Activated CD4-positive, alpha-beta memory T cell treated with anti-CD3 and anti-CD28 coated beads for 36 hours (primary cell): Measurements from ENCODE around the gene LMAN2. TPM values are rescaled to one million over a fixed set of nuclear protein-coding genes. Genes with fewer than 3 reads are reported as not detected.

ENCODE experiments used
- CTCF ChIA-PET: fragments of 350-600 bp; sonication (Branson Sonifier 250); formaldehyde crosslinking; loops from one replicate; lab custom pipeline; 2021; ENCODE audit warnings: antibody characterized with exemption, inconsistent platforms; lab: Charles Lee
- POLR2A ChIA-PET: fragments of 350-600 bp; sonication (Branson Sonifier 250); formaldehyde crosslinking; loops from one replicate; lab custom pipeline; 2021; ENCODE audit warnings: antibody characterized with exemption; lab: Charles Lee
- DNase-seq: peaks from one replicate; pipeline ENCODE4 v3.0.0-alpha.2; 2020
- H3K27ac Mint-ChIP-seq: one replicate; pipeline ENCODE4 v1.8.0; 2021; ENCODE audit warnings: mixed read lengths
- H3K27me3 Mint-ChIP-seq: one replicate; pipeline ENCODE4 v1.8.0; 2021; ENCODE audit warnings: mixed read lengths
- H3K36me3 Mint-ChIP-seq: one replicate; pipeline ENCODE4 v1.8.0; 2021; ENCODE audit warnings: mixed read lengths
- H3K4me1 Mint-ChIP-seq: one replicate; pipeline ENCODE4 v1.8.0; 2021; ENCODE audit warnings: low read depth, mixed read lengths
- H3K4me3 Mint-ChIP-seq: one replicate; pipeline ENCODE4 v1.8.0; 2021; ENCODE audit warnings: mild to moderate bottlenecking, mixed read lengths
- H3K9me3 Mint-ChIP-seq: one replicate; pipeline ENCODE4 v1.8.0; 2021; ENCODE audit warnings: mixed read lengths
- intact Hi-C: fragments of 100-400 bp; cut with micrococcal nuclease; formaldehyde crosslinking; loops from one replicate; pipeline ENCODE4 v1.15.1; 2023
- total RNA-seq, 2 experiments: library from RNA; stranded (reverse); gene quantifications; one replicate each; pipeline ENCODE4 v1.2.3, GENCODE V29; 2021

The LMAN2 gene, protein sequence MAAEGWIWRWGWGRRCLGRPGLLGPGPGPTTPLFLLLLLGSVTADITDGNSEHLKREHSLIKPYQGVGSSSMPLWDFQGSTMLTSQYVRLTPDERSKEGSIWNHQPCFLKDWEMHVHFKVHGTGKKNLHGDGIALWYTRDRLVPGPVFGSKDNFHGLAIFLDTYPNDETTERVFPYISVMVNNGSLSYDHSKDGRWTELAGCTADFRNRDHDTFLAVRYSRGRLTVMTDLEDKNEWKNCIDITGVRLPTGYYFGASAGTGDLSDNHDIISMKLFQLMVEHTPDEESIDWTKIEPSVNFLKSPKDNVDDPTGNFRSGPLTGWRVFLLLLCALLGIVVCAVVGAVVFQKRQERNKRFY
- total RNA-seq, result 100 to 1,000 TPM in 1 of 2 experiments, 10 to 100 TPM in 1; 98.3 to 104 TPM

DNA sequence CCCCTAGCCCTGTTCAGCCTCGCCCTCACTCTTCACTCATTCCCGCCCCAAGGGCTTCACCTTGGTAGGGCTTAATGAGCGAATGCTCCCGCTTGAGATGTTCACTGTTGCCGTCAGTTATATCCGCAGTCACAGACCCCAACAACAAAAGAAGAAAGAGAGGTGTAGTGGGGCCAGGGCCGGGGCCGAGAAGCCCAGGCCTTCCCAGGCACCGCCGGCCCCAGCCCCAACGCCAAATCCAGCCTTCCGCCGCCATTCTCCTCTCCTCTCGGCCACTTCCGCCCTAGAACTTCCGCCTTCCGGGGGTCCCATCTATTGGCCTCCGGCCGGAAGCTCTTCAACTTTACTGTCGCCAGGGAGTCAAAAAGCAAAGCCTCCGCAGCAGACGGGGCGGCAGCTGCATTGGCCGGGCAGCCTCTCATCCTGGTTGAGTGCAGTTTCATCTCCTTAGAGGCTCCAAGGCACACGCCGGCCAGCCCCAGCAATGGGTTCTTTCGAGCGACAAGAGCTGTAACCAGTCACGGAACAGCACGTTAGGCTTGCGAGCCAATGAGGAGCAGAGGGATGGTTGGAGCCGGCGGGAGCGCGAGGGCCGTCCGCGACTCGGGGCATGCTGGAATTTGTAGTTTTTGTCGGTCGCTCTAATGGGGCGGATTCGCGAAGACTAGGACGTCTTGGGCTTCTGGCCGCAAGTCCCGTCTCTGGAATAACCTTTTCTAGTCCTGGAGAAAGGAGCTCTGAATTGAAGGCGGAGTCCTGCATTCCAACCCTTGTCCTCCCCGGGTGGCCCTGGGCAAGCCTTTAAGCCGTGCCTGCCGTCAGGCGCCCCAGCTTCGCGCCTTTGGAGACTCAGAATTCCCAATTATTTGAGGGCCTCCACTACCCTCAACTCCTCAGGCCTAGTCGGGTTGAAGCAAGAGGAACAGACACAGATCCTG lies at the start of gene LMAN2:
Gene LMAN2, minus strand, starts transcription at position 277 of the 938 bp plus-strand sequence. Its CDS starts 21 bp downstream, at position 256.
- Mint-ChIP-seq H3K4me1 (peaks cover 64% of the 10 kb centered on the region), H3K27me3 (no peaks in the 10 kb centered on the region), H3K4me3 (peak within 1 kb of the TSS; percentile 96), H3K36me3 (peaks cover 10% of the 10 kb centered on the region), H3K27ac (peak within 1 kb of the TSS; percentile 99), H3K9me3 (peaks cover 9% of the 10 kb centered on the region)
- CTCF ChIA-PET, result interaction anchor here (0.8 to 5.7 kb wide), 18 partner anchors 8 to 238 kb away, joined by 3 to 33 read pairs (median 4); partner anchors contain the start of genes PRELID1 and RAB24
- intact Hi-C loops, result loop anchor here (2.0 to 5.0 kb wide), 4 partner anchors 36 to 964 kb away; partner anchors contain the start of genes HIGD2A, NOP16 and NSD1
- peak; percentile 95 for DNase-seq
- POLR2A ChIA-PET, result interaction anchor here (0.6 to 2.5 kb wide), 14 partner anchors 9 to 852 kb away, joined by 3 to 12 read pairs (median 6); partner anchors contain the start of genes B4GALT7, GRK6, MXD3 and PDLIM7

DNA sequence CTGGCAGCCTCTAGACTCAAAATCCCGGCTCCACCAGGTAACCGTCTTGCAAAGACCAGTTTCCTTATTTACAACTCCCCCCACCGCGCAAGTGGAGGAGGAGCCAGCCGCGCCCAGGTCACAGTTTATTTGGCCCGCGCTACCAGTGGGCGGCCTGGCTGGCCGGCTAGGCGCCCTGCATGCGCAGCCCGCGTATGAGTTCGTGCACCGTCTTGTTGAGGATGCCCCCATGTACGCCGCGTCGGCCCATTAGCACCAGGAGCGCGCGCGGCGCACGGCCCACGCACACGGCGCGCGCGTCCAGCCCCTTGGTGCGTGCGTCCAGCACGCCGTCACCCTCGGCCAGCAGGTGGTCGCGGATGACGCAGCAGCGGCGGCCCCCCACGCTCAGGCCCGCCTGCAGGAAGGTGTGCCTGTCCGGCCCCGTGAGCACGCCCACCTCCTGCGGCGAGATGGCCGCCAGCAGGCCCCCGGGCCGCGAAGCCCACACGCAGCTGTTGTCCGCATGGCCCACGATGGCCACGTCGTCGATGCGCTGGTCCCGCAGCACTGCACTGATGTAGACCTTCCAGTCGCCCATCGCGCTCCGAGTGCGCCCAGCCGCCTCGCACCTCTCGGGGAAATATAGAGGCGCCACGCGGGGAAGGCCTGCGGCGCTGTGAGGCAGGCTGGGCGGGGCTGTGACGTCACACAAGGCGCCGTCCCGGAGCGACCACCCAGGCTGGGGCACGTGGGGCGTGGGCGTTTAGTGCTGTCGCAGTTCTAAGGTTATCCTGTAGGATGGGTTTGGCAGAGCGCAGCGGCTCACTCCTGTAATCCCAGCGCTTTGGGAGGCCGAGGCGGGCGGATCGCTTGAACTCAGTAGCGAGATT lies 48.8 kb upstream of the LMAN2 start, which contains the start of gene PFN3:
Gene PFN3, minus strand, starts transcription at position 665 of the 872 bp plus-strand sequence. Its CDS starts 85 bp downstream, at position 580.
- CTCF ChIA-PET, result interaction anchor here (5.4 to 9.5 kb wide), 4 partner anchors 8 to 101 kb away, joined by 67 to 624 read pairs (median 222); partner anchors contain the start of genes GRK6 and PRR7

DNA sequence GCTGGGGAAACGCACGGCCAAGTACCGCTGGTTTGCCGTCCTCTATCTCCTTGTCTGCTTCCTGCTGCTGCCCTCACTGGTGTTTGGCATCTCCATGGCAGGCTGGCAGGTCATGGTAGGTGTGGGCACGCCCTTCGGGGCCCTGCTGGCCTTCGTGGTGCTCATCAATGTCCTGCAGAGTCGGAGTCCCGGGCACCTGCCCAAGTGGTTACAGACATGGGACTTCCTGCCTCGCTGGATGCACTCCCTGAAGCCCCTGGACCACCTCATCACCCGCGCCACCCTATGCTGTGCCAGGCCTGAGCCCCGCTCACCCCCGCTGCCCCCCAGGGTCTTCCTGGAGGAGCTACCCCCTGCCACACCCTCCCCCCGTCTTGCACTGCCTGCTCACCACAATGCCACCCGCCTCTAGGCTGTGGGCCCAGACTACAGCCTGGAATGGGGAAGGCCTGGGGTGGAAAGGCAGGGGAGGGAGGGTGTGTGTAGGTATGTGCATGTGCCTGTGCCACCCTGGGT lies 46.5 kb upstream of the LMAN2 start:
- no peaks in the 10 kb centered on the region for H3K9me3 Mint-ChIP-seq
- H3K4me3 Mint-ChIP-seq, result no peak overlapping the region
- POLR2A ChIA-PET, result no interaction called here
- CTCF ChIA-PET, result no interaction called here
- DNase-seq, result no peak
- no peaks in the 10 kb centered on the region for H3K36me3 Mint-ChIP-seq
- intact Hi-C loops, result no loop called here
- peaks cover 4% of the 10 kb centered on the region for H3K27me3 Mint-ChIP-seq
- peaks cover 10% of the 10 kb centered on the region for H3K4me1 Mint-ChIP-seq
- no peak overlapping the region for H3K27ac Mint-ChIP-seq

More for the DNA sequence above, 48.8 kb upstream of the LMAN2 start, which contains the start of gene PFN3:
- POLR2A ChIA-PET, result no interaction called here
- intact Hi-C loops, result no loop called here
- Mint-ChIP-seq H3K27me3 (peaks cover 8% of the 10 kb centered on the region), H3K4me1 (peaks cover 20% of the 10 kb centered on the region), H3K9me3 (no peaks in the 10 kb centered on the region), H3K36me3 (no peaks in the 10 kb centered on the region), H3K27ac (peak within 1 kb of the TSS; percentile 15), H3K4me3 (no peak within 1 kb of the TSS)
- DNase-seq, result no peak

DNA sequence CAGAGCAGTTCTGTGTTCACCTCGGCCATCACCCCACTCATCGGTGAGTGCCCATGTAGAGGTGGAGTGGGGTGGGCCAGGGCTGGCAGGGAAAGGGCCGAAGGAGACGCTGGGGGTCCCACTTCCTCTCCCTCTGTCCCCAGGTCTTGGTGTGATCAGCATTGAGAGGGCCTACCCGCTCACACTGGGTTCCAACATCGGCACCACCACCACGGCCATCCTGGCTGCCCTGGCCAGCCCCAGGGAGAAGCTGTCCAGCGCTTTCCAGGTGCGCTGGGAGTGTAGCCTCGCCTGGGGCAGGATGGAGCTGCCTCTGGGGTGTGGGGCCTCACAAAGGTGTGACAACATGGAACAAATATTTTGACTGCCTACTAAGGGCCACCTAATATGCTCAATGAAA lies 45.3 kb upstream of the LMAN2 start:
- ChIA-PET POLR2A (no interaction called here), CTCF (interaction anchor here (0.6 kb wide), 1 partner anchor 14 kb away, joined by 4 read pairs; no protein-coding TSS in a partner anchor)
- no peaks in the 10 kb centered on the region for H3K36me3 Mint-ChIP-seq
- intact Hi-C loops, result no loop called here
- H3K27ac Mint-ChIP-seq, result no peak overlapping the region
- H3K4me3 Mint-ChIP-seq, result no peak overlapping the region
- no peaks in the 10 kb centered on the region for H3K27me3 Mint-ChIP-seq
- DNase-seq, result no peak
- H3K9me3 Mint-ChIP-seq, result no peaks in the 10 kb centered on the region
- H3K4me1 Mint-ChIP-seq, result peaks cover under 1% of the 10 kb centered on the region

DNA sequence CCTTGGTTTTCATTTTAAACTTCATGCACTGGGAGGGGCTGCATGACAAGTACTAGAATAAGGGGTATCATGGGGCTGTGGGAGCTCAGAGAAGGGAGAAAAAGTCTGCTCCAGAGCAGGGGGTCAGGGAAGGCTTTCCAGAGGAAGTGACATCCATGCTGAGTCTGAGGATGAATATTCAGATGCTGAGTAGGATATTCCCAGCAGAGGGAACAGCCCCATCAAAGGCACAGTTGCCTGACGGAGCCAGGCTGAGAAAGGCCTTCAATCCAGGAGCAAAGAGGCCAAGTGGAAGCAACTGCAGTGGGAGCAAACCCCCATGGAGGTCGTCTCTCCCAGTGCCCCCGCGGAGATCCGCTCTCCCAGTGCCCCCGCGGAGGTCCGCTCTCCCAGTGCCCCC lies 44.6 kb upstream of the LMAN2 start:
- CTCF ChIA-PET, result interaction anchor here (8.0 kb wide), 1 partner anchor 7 kb away, joined by 223 read pairs; the partner anchor contains the start of gene PFN3
- intact Hi-C loops, result no loop called here

DNA sequence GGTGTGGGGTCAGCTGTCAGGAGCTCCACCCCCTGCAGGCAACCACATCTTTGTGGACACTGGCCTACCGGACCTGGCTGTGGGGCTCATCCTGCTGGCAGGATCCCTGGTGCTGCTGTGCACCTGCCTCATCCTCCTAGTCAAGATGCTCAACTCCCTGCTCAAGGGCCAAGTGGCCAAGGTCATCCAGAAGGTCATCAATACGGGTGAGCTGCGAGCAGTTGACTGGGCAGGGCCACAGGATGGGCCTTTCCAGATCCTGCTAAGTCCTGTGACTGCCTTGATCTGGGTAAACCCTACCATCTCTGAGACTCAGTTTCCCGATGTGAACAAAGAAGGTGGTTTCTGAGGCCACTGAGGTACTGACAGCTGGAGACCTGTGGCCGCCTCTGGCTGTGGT lies 42.5 kb upstream of the LMAN2 start:
- Mint-ChIP-seq H3K27ac (no peak overlapping the region), H3K4me1 (peaks cover 26% of the 10 kb centered on the region), H3K36me3 (no peaks in the 10 kb centered on the region), H3K27me3 (no peaks in the 10 kb centered on the region), H3K4me3 (no peak overlapping the region), H3K9me3 (no peaks in the 10 kb centered on the region)
- intact Hi-C loops, result loop anchor here (5.0 kb wide), 1 partner anchor 282 kb away; no protein-coding TSS in a partner anchor
- DNase-seq, result no peak
- POLR2A ChIA-PET, result no interaction called here
- CTCF ChIA-PET, result interaction anchor here (0.9 to 8.0 kb wide), 6 partner anchors 9 to 108 kb away, joined by 4 to 223 read pairs (median 7); partner anchors contain the start of genes F12 and PFN3

More for the DNA sequence above, 44.6 kb upstream of the LMAN2 start:
- no peaks in the 10 kb centered on the region for H3K9me3 Mint-ChIP-seq
- H3K27me3 Mint-ChIP-seq, result no peaks in the 10 kb centered on the region
- DNase-seq, result no peak
- POLR2A ChIA-PET, result no interaction called here
- no peaks in the 10 kb centered on the region for H3K36me3 Mint-ChIP-seq
- H3K4me3 Mint-ChIP-seq, result no peak overlapping the region
- H3K27ac Mint-ChIP-seq, result no peak overlapping the region
- H3K4me1 Mint-ChIP-seq, result peaks cover 5% of the 10 kb centered on the region

DNA sequence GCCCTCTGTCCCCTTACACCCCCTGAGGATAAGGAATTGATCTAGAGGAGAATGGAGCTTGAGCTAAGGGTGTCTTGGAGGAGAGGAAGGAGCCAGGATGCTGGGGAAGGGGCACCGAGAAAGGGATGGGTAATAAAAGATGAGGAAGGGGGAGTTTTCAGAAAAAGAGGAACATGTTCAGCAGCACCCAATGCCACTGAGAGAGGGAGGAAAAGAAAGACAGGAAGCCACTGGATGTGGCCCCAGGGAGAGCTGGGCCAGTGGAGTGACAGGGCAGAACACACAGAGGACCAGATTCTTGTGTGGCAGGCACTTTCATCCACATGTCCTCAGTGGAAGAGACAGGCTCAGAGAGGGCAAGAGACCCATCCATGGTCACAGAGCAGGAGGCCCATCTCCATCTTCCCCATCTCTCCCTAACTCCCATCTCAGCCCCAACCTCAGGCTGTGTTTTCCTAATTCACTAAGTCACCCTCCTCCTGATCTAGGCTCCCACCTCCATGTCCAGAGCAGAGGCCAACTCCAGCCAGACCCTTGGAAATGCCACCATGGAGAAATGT lies 41.8 kb upstream of the LMAN2 start:
- ChIA-PET CTCF (interaction anchor here (1.0 to 8.0 kb wide), 7 partner anchors 9 to 107 kb away, joined by 3 to 223 read pairs (median 5); partner anchors contain the start of genes F12 and PFN3), POLR2A (interaction anchor here (0.9 kb wide), 1 partner anchor 52 kb away, joined by 3 read pairs; no protein-coding TSS in a partner anchor)
- Mint-ChIP-seq H3K27me3 (no peaks in the 10 kb centered on the region), H3K4me1 (peaks cover 33% of the 10 kb centered on the region), H3K27ac (no peak overlapping the region), H3K4me3 (no peak overlapping the region), H3K36me3 (no peaks in the 10 kb centered on the region), H3K9me3 (no peaks in the 10 kb centered on the region)
- intact Hi-C loops, result loop anchor here (5.0 kb wide), 1 partner anchor 281 kb away; no protein-coding TSS in a partner anchor
- no peak for DNase-seq

DNA sequence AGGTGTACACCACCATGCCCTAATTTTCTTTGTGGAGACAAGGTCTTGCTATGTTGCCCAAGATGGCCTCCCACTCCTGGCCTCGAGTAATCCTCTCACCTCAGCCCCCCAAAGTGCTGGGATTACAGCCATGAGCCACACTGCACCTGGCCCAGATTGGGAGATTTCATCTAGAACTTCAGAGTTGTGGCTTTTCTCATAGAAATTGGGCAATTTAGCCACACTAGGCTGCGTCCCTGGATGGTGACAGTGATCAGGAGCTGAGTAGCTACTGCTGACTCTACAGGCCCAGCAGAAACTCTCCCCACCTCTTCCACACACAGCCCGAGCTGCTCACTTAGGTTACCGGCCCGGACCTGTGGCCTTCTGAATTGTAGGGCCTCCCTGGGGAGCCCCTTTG lies 41.3 kb upstream of the LMAN2 start:
- Mint-ChIP-seq H3K27me3 (no peaks in the 10 kb centered on the region), H3K27ac (no peak overlapping the region), H3K9me3 (no peaks in the 10 kb centered on the region), H3K4me1 (peaks cover 37% of the 10 kb centered on the region), H3K4me3 (no peak overlapping the region), H3K36me3 (no peaks in the 10 kb centered on the region)
- ChIA-PET POLR2A (interaction anchor here (0.9 kb wide), 1 partner anchor 53 kb away, joined by 3 read pairs; no protein-coding TSS in a partner anchor), CTCF (interaction anchor here (0.7 to 8.0 kb wide), 9 partner anchors 10 to 108 kb away, joined by 3 to 223 read pairs (median 4); partner anchors contain the start of genes F12 and PFN3)
- intact Hi-C loops, result loop anchor here (5.0 kb wide), 1 partner anchor 280 kb away; no protein-coding TSS in a partner anchor
- no peak for DNase-seq

DNA sequence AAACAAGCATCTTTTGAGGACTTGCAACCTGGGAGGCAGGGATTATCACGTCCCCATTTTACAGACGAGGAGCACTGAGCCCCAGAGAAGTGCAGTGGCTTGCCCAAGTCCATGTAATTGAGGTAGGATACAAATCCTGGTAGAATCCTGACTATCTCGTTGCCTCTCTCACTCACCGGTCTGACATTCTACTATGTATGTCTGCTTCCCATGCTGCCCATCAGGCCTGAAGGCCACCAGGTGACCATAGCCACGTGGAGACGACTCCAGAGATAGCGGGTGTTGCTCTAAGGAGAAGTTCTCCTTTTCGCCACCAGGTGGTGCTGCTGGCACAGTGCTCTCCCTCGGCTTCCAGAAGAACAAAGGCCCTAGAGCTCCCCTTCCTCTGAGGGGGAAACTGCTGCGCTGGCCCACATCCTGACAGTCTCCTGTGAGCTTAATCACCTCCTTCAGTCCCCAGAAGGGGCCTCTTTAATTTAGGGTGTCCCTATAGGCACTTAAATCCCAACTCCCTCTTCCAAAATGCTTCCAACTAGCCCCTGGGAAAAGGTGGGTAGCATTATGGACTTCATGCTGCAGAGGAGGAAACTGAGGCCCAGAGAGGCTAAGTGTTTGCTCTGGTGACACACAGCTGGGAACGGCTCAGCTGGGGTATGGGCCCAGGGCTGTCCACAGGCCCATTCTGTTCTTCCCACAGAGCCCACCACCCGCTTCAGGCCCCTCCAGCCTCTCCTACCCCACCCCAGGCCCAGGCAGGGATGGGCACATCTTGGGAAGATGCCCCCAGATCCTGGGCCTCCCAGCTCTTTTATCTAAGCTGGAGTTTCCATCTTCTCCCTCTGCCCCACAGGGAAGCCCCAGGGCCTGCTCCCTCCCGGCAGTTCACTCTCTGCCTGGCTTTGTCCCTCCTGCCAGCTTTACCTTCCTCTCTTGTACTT lies 39.2 kb upstream of the LMAN2 start:
- H3K27me3 Mint-ChIP-seq, result no peaks in the 10 kb centered on the region
- H3K36me3 Mint-ChIP-seq, result no peaks in the 10 kb centered on the region
- POLR2A ChIA-PET, result interaction anchor here (0.7 to 2.8 kb wide), 18 partner anchors 12 to 203 kb away, joined by 3 to 25 read pairs (median 4); partner anchors contain the start of genes LMAN2, PDLIM7 and PRR7
- intact Hi-C loops, result loop anchor here (1.0 to 5.0 kb wide), 6 partner anchors 13 to 278 kb away; partner anchors contain the start of genes PDLIM7 and PRR7
- CTCF ChIA-PET, result interaction anchor here (0.6 to 8.0 kb wide), 39 partner anchors 9 to 277 kb away, joined by 3 to 223 read pairs (median 13); partner anchors contain the start of genes DDX41, F12, GRK6 and MXD3
- peak overlapping the region; percentile 17 for H3K4me3 Mint-ChIP-seq
- DNase-seq, result peak; percentile 94
- H3K27ac Mint-ChIP-seq, result peak overlapping the region; percentile 87
- peaks cover 41% of the 10 kb centered on the region for H3K4me1 Mint-ChIP-seq
- H3K9me3 Mint-ChIP-seq, result no peaks in the 10 kb centered on the region
